Stimulated activated CD4-positive, alpha-beta T cell treated with anti-CD3 and anti-CD28 coated beads, Interleukin-4, amount 100 ng/mL, for 48 hours (primary cell): ENCODE results near the gene TMEM100.
A peak's percentile ranks its signal among the peaks of the same experiment; 100 is the strongest.

Experiments used
- DNase-seq, 2 donors: peaks; one replicate each; pipeline ENCODE4 v3.0.0-alpha.2; 2020; ENCODE audit warnings: low read depth in 2 of 2

TMEM100 gene

GRCh38 chr17:55717898-55718735 lies 4.5 kb downstream of the TMEM100 start:
- DNase-seq = peak; percentile 50 to 68

GRCh38 chr17:55717432-55717831 lies 5.2 kb downstream of the TMEM100 start:
- no peak for DNase-seq

DNA sequence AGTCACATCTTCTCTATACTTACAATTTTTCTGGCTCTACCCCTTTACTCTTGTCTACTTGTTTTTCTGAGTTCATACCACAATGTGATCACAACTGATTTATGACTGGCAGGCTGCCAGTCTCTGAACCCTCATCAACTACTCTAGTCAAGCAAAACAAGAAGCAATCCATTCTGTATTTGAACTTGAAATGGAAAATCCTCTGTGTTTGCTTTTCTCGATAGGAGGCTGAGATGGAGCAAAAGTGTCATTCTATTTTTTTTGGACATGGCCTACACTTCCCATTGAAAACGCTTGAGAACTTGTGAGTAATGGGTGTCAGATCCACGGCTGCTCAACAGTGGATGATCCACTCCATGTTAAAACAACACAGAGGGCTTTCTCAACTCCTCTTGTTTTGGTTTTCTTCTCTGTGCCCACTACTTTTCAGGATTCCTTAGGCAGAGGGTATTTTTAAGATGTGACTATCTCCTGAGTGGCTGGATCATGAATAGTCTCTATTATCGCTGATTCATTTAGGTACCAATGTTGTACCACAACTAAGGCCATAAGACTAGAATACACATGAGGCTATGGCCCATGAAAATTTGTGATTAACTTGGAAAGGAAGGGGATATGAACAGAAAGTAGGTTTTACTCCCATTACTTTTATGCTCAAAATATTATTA lies 11.7 kb downstream of the TMEM100 start:
- DNase-seq = no peak

- DNase-seq = no peak
Observed at GRCh38 chr17:55710410-55710809, 12.3 kb downstream of the TMEM100 start.

GRCh38 chr17:55709984-55710383 lies 12.7 kb downstream of the TMEM100 start:
- no peak for DNase-seq

GRCh38 chr17:55709440-55709839 lies 13.2 kb downstream of the TMEM100 start:
- no peak for DNase-seq

GRCh38 chr17:55708175-55708974 lies 14.3 kb downstream of the TMEM100 start:
- no peak for DNase-seq

DNA sequence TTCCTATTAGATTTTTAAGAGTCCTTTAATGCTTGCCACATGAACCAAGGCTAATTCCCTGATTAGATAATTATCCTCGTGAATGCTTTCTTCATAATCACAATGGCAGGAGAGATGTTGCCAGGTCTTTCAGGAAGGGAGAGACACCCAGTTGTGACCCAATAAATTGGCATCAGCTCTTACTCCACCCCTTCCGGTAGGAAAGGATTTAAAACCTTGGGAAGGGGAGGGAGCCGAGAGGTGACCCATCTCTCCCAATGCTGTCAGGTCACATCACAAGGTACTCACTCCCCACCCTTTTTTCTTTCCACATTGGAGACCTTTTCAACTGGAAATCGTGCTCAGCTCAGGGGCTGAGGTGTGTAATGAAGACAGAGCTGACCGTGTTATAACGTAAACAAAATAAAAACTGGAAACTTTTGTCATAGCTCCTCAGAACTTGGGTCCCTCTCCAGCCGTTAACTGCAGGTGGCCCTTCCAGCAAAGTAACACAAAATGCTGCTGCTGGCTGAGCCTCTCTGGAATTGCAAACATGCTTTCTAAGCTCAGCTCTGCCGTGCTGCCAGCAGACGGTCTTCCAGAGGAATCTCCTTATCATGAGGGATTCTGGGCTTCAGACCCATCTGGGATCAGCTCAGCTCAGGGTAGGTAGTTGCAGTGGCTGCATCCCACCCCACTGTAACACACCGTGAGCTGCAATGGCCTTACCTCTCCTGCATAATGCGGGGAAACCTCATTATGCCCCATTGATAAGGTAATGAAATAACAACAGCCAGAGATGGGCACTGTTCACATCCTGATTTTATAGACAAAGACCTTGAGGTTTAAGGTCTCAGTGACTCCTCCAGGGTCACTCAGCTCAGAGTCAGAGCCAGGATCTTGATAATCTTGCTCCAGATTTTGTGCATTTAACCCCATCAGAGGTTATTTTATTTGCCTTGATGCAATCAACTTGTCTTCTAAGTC lies 15.6 kb downstream of the TMEM100 start:
- DNase-seq = no peak

GRCh38 chr17:55705847-55706246 lies 16.8 kb downstream of the TMEM100 start:
- no peak for DNase-seq

DNA sequence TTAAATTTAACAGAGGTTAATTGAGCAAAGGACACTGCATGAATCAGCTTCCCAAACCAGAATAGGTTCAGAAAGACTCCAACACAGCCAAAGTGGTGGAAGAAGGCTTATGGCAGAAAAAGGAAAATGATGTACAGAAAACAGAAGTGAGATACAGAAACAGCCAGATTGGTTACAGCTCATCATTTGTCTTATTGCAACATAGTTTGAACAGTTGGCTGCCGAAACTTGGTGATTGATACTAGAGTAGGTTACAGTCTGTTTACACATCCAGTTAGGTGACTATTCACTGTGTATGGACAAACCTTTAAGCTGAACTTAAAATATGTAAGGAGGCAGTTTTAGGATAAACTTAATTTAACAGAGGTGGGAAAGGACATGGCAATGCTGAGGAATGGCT lies 18.3 kb downstream of the TMEM100 start:
- DNase-seq = no peak

GRCh38 chr17:55702150-55702549 lies 20.5 kb downstream of the TMEM100 start:
- no peak for DNase-seq

DNA sequence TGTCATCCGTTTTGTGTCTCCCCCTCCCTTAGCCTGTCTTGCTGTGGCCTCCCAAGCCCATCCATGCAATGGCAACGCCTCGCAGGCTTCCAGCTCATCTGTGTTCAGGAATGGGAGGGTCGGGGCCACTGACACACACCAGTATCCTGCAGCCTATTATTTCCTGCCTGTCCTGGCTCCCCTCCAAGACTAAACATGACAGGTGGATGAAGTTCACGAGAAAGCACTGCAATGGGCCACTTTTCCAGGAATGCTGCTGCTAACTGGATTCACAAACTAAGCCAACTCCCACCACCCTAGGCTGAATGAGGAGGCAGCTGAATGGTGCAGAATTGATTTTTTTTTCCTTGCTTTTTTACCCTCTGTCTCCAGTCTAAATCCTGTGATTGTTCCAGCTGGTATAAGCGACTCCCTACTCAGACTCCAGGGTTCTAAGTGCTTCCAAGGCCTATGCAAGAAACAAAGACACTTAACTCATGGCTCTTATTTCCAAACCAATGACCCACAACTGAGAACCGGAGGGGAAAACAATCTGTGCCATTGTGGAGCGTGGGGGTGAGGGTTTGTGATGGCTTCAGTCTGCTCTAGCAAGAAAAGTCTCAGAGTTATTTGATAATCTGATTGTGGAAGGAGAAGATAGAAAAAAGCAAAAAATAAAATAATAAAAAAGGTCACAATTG lies 23.3 kb downstream of the TMEM100 start:
- DNase-seq = no peak

GRCh38 chr17:55694286-55694910 lies 28.3 kb downstream of the TMEM100 start:
- no peak for DNase-seq

- DNase-seq = no peak
Observed at GRCh38 chr17:55693254-55694216, 29.1 kb downstream of the TMEM100 start.

DNA sequence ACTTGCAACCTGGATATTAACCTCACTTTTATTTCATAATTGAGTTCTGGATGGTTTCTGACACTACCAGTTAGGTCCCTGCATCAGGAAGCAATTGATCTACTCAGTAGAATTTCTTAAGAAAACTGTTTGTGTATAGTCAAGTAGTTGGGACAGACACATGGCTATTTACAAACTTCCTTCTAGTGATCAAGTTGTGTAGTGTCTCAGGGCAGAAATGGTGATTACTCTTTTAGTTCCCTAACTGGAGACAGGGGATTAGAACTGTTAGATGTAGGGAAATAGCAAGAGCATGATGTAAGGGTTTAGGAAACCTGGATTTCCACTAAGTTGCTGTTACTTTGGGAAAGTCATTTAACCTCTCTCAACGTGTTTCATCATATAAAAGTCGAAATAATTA lies 30.4 kb downstream of the TMEM100 start:
- DNase-seq = no peak

GRCh38 chr17:55691666-55692065 lies 31.0 kb downstream of the TMEM100 start:
- DNase-seq = no peak

GRCh38 chr17:55690105-55690508 lies 32.6 kb downstream of the TMEM100 start:
- DNase-seq = no peak

GRCh38 chr17:55689672-55690071 lies 33.0 kb downstream of the TMEM100 start:
- DNase-seq = no peak

GRCh38 chr17:55688057-55688456 lies 34.6 kb downstream of the TMEM100 start:
- no peak for DNase-seq
